ENCODE measurements around the gene NOTCH1. TPM values are rescaled to one million over a fixed set of nuclear protein-coding genes. Genes with fewer than 3 reads are reported as not detected.
"Not testable (repeated sequence)": the region's sequence is repeated elsewhere in the genome, so short reads cannot be mapped to it uniquely, and the experiment has no call there.

The NOTCH1 gene
- total RNA-seq, 4 donors from 2014 or later: 32.0 to 40.8 (median 36.2) TPM

DNA sequence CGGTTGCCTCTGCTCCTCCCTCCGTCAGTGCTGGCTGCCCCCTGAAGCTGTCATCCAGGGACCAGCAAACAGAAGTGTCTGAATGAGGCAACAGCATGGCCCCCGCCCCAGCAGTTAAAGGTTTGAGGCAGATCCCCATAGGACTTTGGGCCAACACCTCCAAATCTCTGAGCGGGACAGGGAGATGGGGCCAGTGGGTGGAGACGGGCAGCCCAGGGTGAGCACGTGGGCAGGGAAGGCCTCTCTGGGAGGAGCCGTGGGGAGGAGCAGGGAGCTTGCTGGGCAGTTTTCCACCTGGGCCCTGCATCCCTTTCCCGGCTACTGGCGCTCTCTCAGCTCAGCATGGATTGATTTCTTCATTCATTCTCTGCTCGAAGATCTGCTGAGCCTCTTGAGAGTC lies 39.1 kb upstream of the NOTCH1 start:
- TF ChIP-seq, protein P1, sequence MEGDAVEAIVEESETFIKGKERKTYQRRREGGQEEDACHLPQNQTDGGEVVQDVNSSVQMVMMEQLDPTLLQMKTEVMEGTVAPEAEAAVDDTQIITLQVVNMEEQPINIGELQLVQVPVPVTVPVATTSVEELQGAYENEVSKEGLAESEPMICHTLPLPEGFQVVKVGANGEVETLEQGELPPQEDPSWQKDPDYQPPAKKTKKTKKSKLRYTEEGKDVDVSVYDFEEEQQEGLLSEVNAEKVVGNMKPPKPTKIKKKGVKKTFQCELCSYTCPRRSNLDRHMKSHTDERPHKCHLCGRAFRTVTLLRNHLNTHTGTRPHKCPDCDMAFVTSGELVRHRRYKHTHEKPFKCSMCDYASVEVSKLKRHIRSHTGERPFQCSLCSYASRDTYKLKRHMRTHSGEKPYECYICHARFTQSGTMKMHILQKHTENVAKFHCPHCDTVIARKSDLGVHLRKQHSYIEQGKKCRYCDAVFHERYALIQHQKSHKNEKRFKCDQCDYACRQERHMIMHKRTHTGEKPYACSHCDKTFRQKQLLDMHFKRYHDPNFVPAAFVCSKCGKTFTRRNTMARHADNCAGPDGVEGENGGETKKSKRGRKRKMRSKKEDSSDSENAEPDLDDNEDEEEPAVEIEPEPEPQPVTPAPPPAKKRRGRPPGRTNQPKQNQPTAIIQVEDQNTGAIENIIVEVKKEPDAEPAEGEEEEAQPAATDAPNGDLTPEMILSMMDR (IDR thresholded peaks at IDR 0.05): no peak
- TF ChIP-seq POLR2A (IDR thresholded peaks at IDR 0.05): no peak
- H3K4me3 ChIP-seq: no peak overlapping the region
- no peaks in the 10 kb centered on the region for H3K36me3 ChIP-seq
- WGBS, 2 donors: 71% methylated on average over 2 of the region's 10 CpGs; no CpG with 5 or more reads in 1 of the 2 donors
- H3K4me1 ChIP-seq: peaks cover 21 to 65% (median 25%) of the 10 kb centered on the region in 3 donors
- H3K27ac ChIP-seq: no peak overlapping the region
- H3K27me3 ChIP-seq: peaks cover 0 to 53% (median 0%) of the 10 kb centered on the region in 4 donors
- DNase-seq: no peak
- intact Hi-C loops (cut with DNase I): no loop called here
- no peaks in the 10 kb centered on the region for H3K9me3 ChIP-seq

DNA sequence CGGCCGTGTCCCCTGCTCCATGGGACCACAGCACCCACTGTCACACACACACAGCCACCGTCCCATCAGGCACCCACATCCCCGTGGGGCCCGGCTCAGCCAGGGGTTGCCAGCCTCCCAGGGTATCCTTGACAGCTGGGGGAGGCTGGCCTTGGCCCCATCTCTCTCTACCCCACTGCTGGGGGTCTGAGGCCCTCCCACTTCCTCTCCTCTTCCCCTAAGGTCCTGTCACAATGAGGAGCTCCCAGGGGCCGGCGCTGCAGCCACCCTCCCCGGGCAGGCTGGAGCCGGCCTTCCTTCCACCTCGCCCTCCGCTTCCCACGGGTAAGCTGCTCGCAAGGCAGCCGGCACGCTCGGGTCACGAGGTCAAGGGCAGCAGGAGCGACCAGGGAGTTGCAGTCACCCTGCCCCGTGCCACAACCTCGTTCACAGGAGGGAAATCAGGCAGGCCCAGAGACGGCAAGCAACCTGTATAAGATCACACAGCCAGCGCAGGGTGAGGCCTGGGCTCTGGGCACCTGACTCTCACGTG lies 38.6 kb upstream of the NOTCH1 start:
- Histone ChIP-seq H3K27ac (no peak overlapping the region), H3K4me1 (peaks cover 21 to 63% (median 25%) of the 10 kb centered on the region in 3 donors), H3K36me3 (no peaks in the 10 kb centered on the region), H3K9me3 (no peaks in the 10 kb centered on the region), H3K4me3 (no peak overlapping the region), H3K27me3 (peaks cover 0 to 50% (median 0%) of the 10 kb centered on the region in 4 donors)
- no peak for TF ChIP-seq POLR2A (IDR thresholded peaks at IDR 0.05)
- TF ChIP-seq, protein P1 (IDR thresholded peaks at IDR 0.05): no peak
- intact Hi-C loops (cut with DNase I): no loop called here
- no peak for DNase-seq
- 42 to 74% methylated on average over 4 to 7 of the region's 23 CpGs for WGBS, 2 donors

DNA sequence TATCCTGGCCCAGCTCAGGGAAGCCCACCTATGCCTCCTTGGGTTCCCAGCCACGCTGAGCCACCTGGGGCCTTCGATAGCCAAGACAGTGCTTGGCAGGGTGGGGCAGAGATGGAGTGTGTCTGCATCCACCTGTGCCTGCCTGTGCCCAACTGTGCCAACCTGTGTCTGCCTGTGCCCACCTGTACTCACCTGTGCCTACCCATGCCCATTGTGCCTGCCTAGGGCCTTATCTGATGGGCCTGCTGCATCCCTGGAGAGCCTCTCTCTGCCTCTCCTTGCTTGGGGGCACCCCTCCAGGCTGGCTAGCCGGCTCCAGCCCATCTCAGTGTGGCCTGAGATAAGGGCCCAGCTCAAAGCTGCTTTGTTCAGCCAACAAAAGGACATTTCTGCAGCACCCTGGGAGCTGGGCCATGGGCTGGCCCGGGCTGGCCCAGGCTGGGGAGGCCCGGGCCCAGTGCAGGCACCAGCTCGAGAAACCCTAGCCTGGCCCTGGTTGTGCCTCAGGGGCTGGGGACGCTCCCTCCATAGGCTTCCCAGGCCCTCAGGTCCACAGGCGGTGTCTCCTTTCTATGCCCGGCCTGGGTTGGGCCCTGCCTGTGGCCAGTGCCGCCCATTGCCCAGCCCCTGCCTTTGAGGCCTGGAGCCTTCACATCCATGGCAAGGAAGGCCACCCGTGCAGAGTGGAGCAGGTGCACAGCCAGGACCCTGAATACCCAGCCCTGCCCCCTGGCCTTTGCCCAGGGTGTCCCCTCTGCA lies 37.3 kb upstream of the NOTCH1 start:
- TF ChIP-seq, protein P1 (IDR thresholded peaks at IDR 0.05): no peak
- TF ChIP-seq POLR2A (IDR thresholded peaks at IDR 0.05): no peak
- 52% methylated on average over 5 of the region's 11 CpGs; no CpG with 5 or more reads in 1 of the 2 donors for WGBS, 2 donors
- no peak for DNase-seq
- H3K27ac ChIP-seq: no peak overlapping the region
- H3K36me3 ChIP-seq: no peaks in the 10 kb centered on the region
- intact Hi-C loops (cut with DNase I): no loop called here
- no peak overlapping the region for H3K4me3 ChIP-seq
- peaks cover 27 to 64% (median 34%) of the 10 kb centered on the region in 3 donors for H3K4me1 ChIP-seq
- no peaks in the 10 kb centered on the region for H3K9me3 ChIP-seq
- peaks cover 0 to 43% (median 0%) of the 10 kb centered on the region in 4 donors for H3K27me3 ChIP-seq

DNA sequence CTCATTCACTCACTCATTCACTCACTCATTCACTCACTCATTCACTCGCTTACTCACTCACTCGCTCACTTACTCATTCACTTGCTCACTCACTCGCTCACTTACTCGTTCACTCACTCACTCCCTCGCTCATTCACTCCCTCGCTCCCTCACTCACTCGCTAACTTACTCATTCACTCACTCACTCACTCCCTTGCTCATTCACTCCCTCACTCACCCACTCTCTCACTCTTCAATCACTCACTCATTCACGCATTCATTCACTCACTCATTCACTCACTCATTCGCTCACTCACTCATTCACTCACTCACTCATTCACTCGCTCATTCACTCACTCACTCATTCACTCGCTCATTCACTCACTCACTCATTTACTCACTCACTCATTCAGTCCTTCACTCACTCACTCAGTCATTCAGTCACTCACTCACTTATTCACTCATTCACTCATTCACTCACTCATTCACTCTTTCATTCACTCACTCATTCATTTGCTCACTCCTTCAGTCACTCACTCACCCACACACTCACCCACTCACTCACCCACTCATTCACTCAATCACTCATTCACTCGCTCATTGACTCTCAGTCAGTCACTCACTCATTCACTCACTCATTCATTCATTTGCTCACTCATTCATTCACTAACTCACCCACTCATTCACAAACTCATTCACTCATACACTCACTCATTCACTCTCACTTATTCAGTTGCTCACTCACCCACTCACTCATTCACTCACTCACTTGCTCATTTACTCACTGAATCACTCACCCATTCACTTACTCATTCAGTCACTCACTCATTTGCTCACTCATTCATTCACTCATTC lies 36.0 kb upstream of the NOTCH1 start:
- intact Hi-C loops (cut with DNase I): no loop called here
- Histone ChIP-seq H3K27ac (no peak overlapping the region), H3K9me3 (no peaks in the 10 kb centered on the region), H3K4me3 (no peak overlapping the region), H3K27me3 (peaks cover 0 to 30% (median 0%) of the 10 kb centered on the region in 4 donors), H3K4me1 (peaks cover 13 to 51% (median 21%) of the 10 kb centered on the region in 3 donors), H3K36me3 (no peaks in the 10 kb centered on the region)
- no peak for TF ChIP-seq POLR2A (IDR thresholded peaks at IDR 0.05)
- TF ChIP-seq, protein P1 (IDR thresholded peaks at IDR 0.05): no peak
- WGBS, 2 donors: 92 to 94% methylated on average over 12 of the region's 12 CpGs
- DNase-seq: no peak

DNA sequence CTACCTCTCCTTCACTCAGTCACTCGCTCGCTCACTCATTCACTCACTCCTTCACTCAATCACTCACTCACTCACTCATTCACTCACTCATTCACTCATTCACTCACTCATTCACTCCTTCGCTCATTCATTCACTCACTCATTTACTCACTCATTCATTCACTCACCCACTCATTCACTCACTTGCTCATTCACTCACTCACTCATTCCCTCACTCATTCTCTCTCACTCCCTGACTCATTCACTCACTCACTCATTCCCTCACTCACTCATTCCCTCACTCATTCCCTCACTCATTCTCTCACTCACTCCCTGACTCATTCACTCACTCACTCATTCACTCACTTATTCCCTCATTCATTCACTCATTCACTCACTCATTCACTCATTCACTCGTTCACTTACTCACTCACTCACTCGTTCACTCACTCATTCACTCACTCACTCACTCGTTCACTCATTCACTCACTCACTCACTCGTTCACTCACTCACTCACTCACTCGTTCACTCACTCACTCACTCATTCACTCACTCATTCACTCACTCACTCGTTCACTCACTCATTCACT lies 33.9 kb upstream of the NOTCH1 start:
- H3K9me3 ChIP-seq; H3K4me3 ChIP-seq; DNase-seq; H3K36me3 ChIP-seq; H3K27ac ChIP-seq; intact Hi-C loops (cut with DNase I): not testable (repeated sequence)
- WGBS, 2 donors: 81 to 87% methylated on average over 9 of the region's 9 CpGs
- H3K27me3 ChIP-seq: peaks cover 0 to 10% (median 0%) of the 10 kb centered on the region in 4 donors
- H3K4me1 ChIP-seq: peaks cover 12 to 44% (median 25%) of the 10 kb centered on the region in 3 donors
